Liver (tissue), 9 donors: ENCODE data around the gene MPDZ. TPM values are rescaled to one million over a fixed set of nuclear protein-coding genes. Genes with fewer than 3 reads are reported as not detected.

Source experiments
- DNase-seq: peaks from one replicate; pipeline ENCODE4 v3.0.0-alpha.2; 2017; ENCODE audit warnings: low spot score
- H3K27ac ChIP-seq, 2 donors: one replicate each; pipeline ENCODE4 v1.7.0; 2013; ENCODE audit warnings: inconsistent platforms in 2 of 2, low read length in 2 of 2, control low read depth in 1 of 2, low read depth in 1 of 2, mild to moderate bottlenecking in 1 of 2
- H3K27me3 ChIP-seq, 4 donors: one replicate each; pipeline versions ENCODE4 v1.6.1 to v1.7.0; 2013; ENCODE audit warnings: low read length in 3 of 4, inconsistent platforms in 1 of 4, mild to moderate bottlenecking in 1 of 4, moderate library complexity in 1 of 4; ENCODE audit not compliant: control insufficient read depth in 4 of 4, insufficient read depth in 4 of 4
- H3K36me3 ChIP-seq, 4 donors: one replicate each; pipeline versions ENCODE4 v1.6.1 to v1.7.0; 2013; ENCODE audit warnings: low read length in 3 of 4, mild to moderate bottlenecking in 3 of 4, low read depth in 1 of 4, moderate library complexity in 1 of 4; ENCODE audit not compliant: control insufficient read depth in 4 of 4, insufficient read depth in 3 of 4
- H3K4me1 ChIP-seq, 4 donors: one replicate each; pipeline versions ENCODE4 v1.6.1 to v1.7.0; 2013; ENCODE audit warnings: low read length in 3 of 4, mild to moderate bottlenecking in 3 of 4, moderate library complexity in 1 of 4; ENCODE audit not compliant: control insufficient read depth in 4 of 4, insufficient read depth in 4 of 4
- H3K4me3 ChIP-seq, 3 donors: one replicate each; pipeline versions ENCODE4 v1.6.1 to v1.7.0; 2013; ENCODE audit warnings: low read length in 3 of 3, control low read depth in 1 of 3, low read depth in 1 of 3, mild to moderate bottlenecking in 1 of 3
- H3K9ac ChIP-seq, 2 donors: one replicate each; pipeline ENCODE4 v1.7.0; 2013; ENCODE audit warnings: low read length in 2 of 2, mild to moderate bottlenecking in 2 of 2, moderate library complexity in 2 of 2, control low read depth in 1 of 2, low read depth in 1 of 2
- H3K9me3 ChIP-seq, 4 donors: one replicate each; pipeline versions ENCODE4 v1.6.1 to v1.7.0; 2013; ENCODE audit warnings: low read length in 3 of 4; ENCODE audit not compliant: control insufficient read depth in 4 of 4
- EGR1 ChIP-seq, 2 donors: IDR thresholded peaks; 2 replicates each; pipeline ENCODE4 v1.6.1; 2016 to 2018; ENCODE audit warnings: antibody characterized with exemption in 2 of 2, low read depth in 2 of 2
- FOXA1 ChIP-seq: IDR thresholded peaks from 2 replicates; pipeline ENCODE4 v1.6.1; 2016; ENCODE audit warnings: antibody characterized with exemption
- FOXA2 ChIP-seq: IDR thresholded peaks from 2 replicates; pipeline ENCODE4 v1.6.1; 2016; ENCODE audit warnings: antibody characterized with exemption
- GABPA ChIP-seq, 2 donors: IDR thresholded peaks in 1 of 2; conservative IDR thresholded peaks in 1 of 2; 2 replicates each; pipeline ENCODE4 v1.6.1; 2016; ENCODE audit warnings: antibody characterized with exemption in 2 of 2, mild to moderate bottlenecking in 1 of 2, moderate library complexity in 1 of 2
- HNF4A ChIP-seq, 2 donors: conservative IDR thresholded peaks; 2 replicates each; pipeline ENCODE4 v1.6.1; 2016; ENCODE audit warnings: antibody characterized with exemption in 2 of 2, mild to moderate bottlenecking in 2 of 2
- HNF4G ChIP-seq: IDR thresholded peaks from 2 replicates; pipeline ENCODE4 v1.6.1; 2016; ENCODE audit warnings: antibody characterized with exemption
- JUND ChIP-seq, 2 donors: IDR thresholded peaks; 2 replicates each; pipeline ENCODE4 v1.6.1; 2016; ENCODE audit warnings: antibody characterized with exemption in 2 of 2
- NR2F2 ChIP-seq: IDR thresholded peaks from 2 replicates; pipeline ENCODE4 v1.6.1; 2016; ENCODE audit warnings: antibody characterized with exemption
- RAD21 ChIP-seq, 2 donors: IDR thresholded peaks; 2 replicates each; pipeline ENCODE4 v1.6.1; 2016; ENCODE audit warnings: antibody characterized with exemption in 2 of 2, mild to moderate bottlenecking in 2 of 2
- RXRA ChIP-seq, 2 donors: IDR thresholded peaks; 2 replicates each; pipeline ENCODE4 v1.6.1; 2017 to 2018; ENCODE audit warnings: antibody characterized with exemption in 2 of 2, mild to moderate bottlenecking in 1 of 2
- SP1 ChIP-seq: IDR thresholded peaks from 2 replicates; pipeline ENCODE4 v1.6.1; 2018; ENCODE audit warnings: antibody characterized with exemption, mild to moderate bottlenecking
- TAF1 ChIP-seq: conservative IDR thresholded peaks from 2 replicates; pipeline ENCODE4 v1.6.1; 2016; ENCODE audit warnings: antibody characterized with exemption, mild to moderate bottlenecking
- YY1 ChIP-seq: IDR thresholded peaks from 2 replicates; pipeline ENCODE4 v1.6.1; 2016; ENCODE audit warnings: antibody characterized with exemption, mild to moderate bottlenecking
- WGBS: extraction: QIAGEN DNeasy Blood & Tissue Kit; methylation state at CpG from one replicate; pipeline ENCODE4 v1.1.7; 2013; 5-methylcytosine and 5-hydroxymethylcytosine counted together
- polyA plus RNA-seq, 2 donors: library from polyadenylated mRNA; stranded (reverse) in 1 of 2; unstranded in 1 of 2; fragments of 200-250 nt in 1 of 2; fragments of >200 nt in 1 of 2; fragmentation: Nextera tagmentation in 1 of 2; extraction: Ambion mirVana in 1 of 2; gene quantifications; one replicate each; pipeline versions ENCODE4 v1.2.1 to v1.2.3, GENCODE V29; 2013 to 2015
- total RNA-seq, 2 donors: library from RNA; depleted of rRNA; stranded (reverse); fragments of >200 nt; gene quantifications; one replicate each; pipeline ENCODE4 v1.2.3, GENCODE V29; 2014
- TF ChIP-seq, protein P1 (sequence below): fragments of 150-350 bp; IDR thresholded peaks from 2 replicates; pipeline ENCODE4 v1.5.1; 2017; ENCODE audit warnings: improper control_type of control experiment, low read depth, low read length; ENCODE audit not compliant: missing input control
- TF ChIP-seq, protein P2 (sequence below): IDR thresholded peaks from 2 replicates; pipeline ENCODE4 v1.6.1; 2016; ENCODE audit warnings: antibody characterized with exemption
- TF ChIP-seq, protein P3 (sequence below): IDR thresholded peaks from 2 replicates; pipeline ENCODE4 v1.6.1; 2016; ENCODE audit warnings: antibody characterized with exemption
- TF ChIP-seq, protein P4 (sequence below): IDR thresholded peaks from 2 replicates; pipeline ENCODE4 v1.6.1; 2016; ENCODE audit warnings: antibody characterized with exemption, mild to moderate bottlenecking
- donor health status: healthy.
- donor health status: healthy.
- donor health status: healthy.
- donor health status: healthy.
- donor health status: healthy.

MPDZ gene
- total and polyA plus RNA-seq, 4 donors, result 20.3 to 71.2 (median 30.2) TPM

DNA sequence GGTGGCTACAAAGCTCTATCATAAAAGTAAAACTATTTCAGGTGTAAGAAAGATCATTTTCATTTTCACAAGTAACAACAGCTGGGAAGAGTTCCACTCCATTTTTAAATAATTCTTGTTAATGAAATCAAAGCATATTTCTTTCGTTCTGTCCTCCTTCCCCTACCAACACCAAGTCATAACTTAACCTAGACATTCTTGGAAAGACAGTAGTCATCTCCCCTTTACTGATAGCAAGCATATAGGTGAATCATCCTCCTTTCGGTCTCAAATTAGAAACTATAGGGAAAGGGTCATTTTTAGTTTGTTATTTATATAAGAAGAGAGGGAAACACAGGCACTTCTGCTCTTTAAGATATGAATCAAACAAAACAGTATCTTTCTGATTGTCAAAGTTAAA is 38.2 kb downstream of the MPDZ start:
- WGBS, result 95% methylated on average over 2 of the region's 2 CpGs
- no peak for DNase-seq
- H3K27me3 ChIP-seq, result no peaks in the 10 kb centered on the region
- H3K9ac ChIP-seq, result no peak overlapping the region
- peaks cover 0 to 2% (median 0%) of the 10 kb centered on the region in 4 donors for H3K36me3 ChIP-seq
- H3K4me3 ChIP-seq, result no peak overlapping the region
- H3K27ac ChIP-seq, result no peak overlapping the region
- no peak for TF ChIP-seq JUND (IDR thresholded peaks at IDR 0.05)
- no peak for TF ChIP-seq NR2F2
- TF ChIP-seq YY1, result no peak
- no peak for TF ChIP-seq HNF4G
- TF ChIP-seq, protein P1, sequence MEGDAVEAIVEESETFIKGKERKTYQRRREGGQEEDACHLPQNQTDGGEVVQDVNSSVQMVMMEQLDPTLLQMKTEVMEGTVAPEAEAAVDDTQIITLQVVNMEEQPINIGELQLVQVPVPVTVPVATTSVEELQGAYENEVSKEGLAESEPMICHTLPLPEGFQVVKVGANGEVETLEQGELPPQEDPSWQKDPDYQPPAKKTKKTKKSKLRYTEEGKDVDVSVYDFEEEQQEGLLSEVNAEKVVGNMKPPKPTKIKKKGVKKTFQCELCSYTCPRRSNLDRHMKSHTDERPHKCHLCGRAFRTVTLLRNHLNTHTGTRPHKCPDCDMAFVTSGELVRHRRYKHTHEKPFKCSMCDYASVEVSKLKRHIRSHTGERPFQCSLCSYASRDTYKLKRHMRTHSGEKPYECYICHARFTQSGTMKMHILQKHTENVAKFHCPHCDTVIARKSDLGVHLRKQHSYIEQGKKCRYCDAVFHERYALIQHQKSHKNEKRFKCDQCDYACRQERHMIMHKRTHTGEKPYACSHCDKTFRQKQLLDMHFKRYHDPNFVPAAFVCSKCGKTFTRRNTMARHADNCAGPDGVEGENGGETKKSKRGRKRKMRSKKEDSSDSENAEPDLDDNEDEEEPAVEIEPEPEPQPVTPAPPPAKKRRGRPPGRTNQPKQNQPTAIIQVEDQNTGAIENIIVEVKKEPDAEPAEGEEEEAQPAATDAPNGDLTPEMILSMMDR, result no peak
- TF ChIP-seq FOXA2, result no peak
- no peak for TF ChIP-seq FOXA1
- TF ChIP-seq, protein P2, sequence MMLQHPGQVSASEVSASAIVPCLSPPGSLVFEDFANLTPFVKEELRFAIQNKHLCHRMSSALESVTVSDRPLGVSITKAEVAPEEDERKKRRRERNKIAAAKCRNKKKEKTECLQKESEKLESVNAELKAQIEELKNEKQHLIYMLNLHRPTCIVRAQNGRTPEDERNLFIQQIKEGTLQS, result no peak
- H3K4me1 ChIP-seq, result no peaks in the 10 kb centered on the region
- no peaks in the 10 kb centered on the region for H3K9me3 ChIP-seq

DNA sequence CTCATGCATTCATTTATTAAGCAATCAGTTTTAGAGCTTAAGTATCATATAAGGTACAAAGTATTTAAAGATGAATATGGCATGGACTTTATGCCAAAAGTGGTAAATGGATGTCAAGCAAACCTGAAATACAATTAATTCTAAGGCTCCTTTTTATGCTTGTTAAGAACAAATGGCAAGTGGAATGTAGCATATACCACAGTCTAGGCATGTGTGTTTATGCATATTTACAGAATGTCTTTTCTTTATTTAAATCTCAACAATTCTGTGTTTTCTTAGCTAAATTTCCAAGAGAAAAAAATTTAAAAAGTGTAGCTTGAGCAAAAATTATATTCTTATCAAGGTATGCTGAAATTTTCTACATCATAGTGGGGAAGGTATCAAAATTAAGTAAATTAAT is 39.8 kb downstream of the MPDZ start:
- no peaks in the 10 kb centered on the region for H3K4me1 ChIP-seq
- no peak overlapping the region for H3K27ac ChIP-seq
- H3K4me3 ChIP-seq, result no peak overlapping the region
- H3K36me3 ChIP-seq, result peaks cover 0 to 2% (median 0%) of the 10 kb centered on the region in 4 donors
- H3K9ac ChIP-seq, result no peak overlapping the region
- no peaks in the 10 kb centered on the region for H3K9me3 ChIP-seq
- DNase-seq, result no peak
- TF ChIP-seq, protein P3, sequence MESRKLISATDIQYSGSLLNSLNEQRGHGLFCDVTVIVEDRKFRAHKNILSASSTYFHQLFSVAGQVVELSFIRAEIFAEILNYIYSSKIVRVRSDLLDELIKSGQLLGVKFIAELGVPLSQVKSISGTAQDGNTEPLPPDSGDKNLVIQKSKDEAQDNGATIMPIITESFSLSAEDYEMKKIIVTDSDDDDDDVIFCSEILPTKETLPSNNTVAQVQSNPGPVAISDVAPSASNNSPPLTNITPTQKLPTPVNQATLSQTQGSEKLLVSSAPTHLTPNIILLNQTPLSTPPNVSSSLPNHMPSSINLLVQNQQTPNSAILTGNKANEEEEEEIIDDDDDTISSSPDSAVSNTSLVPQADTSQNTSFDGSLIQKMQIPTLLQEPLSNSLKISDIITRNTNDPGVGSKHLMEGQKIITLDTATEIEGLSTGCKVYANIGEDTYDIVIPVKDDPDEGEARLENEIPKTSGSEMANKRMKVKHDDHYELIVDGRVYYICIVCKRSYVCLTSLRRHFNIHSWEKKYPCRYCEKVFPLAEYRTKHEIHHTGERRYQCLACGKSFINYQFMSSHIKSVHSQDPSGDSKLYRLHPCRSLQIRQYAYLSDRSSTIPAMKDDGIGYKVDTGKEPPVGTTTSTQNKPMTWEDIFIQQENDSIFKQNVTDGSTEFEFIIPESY, result no peak
- TF ChIP-seq RAD21 (IDR thresholded peaks at IDR 0.05), result no peak
- no peak for TF ChIP-seq YY1
- TF ChIP-seq HNF4A (conservative IDR thresholded peaks at IDR 0.05), result no peak
- no peaks in the 10 kb centered on the region for H3K27me3 ChIP-seq

DNA sequence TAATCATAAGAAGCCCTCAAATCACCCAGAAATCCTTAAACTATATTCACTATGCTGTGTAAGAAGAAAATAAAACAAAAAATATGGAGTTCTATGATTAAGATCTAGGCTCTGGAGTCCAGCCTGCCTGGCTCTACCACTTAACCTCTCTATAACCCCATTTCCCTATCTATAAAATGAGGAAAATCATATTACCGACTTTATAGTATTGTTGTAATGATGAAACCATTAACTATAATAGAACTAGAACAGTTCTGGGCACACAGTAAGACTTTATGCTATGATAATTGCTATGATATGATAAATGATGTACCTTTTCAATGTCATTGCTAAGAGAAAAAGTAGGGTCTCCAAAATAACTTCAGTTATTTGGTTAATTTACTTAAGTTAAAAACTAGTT is 40.3 kb downstream of the MPDZ start:
- TF ChIP-seq RXRA (IDR thresholded peaks at IDR 0.05), result no peak
- no peak for TF ChIP-seq JUND (IDR thresholded peaks at IDR 0.05)
- TF ChIP-seq TAF1, result no peak
- TF ChIP-seq EGR1 (IDR thresholded peaks at IDR 0.05; ENCODE audit: low read depth in 2 of 2), result no peak
- TF ChIP-seq SP1, result no peak
- no peak for TF ChIP-seq FOXA1
- no peak for TF ChIP-seq RAD21 (IDR thresholded peaks at IDR 0.05)
- TF ChIP-seq, protein P4, sequence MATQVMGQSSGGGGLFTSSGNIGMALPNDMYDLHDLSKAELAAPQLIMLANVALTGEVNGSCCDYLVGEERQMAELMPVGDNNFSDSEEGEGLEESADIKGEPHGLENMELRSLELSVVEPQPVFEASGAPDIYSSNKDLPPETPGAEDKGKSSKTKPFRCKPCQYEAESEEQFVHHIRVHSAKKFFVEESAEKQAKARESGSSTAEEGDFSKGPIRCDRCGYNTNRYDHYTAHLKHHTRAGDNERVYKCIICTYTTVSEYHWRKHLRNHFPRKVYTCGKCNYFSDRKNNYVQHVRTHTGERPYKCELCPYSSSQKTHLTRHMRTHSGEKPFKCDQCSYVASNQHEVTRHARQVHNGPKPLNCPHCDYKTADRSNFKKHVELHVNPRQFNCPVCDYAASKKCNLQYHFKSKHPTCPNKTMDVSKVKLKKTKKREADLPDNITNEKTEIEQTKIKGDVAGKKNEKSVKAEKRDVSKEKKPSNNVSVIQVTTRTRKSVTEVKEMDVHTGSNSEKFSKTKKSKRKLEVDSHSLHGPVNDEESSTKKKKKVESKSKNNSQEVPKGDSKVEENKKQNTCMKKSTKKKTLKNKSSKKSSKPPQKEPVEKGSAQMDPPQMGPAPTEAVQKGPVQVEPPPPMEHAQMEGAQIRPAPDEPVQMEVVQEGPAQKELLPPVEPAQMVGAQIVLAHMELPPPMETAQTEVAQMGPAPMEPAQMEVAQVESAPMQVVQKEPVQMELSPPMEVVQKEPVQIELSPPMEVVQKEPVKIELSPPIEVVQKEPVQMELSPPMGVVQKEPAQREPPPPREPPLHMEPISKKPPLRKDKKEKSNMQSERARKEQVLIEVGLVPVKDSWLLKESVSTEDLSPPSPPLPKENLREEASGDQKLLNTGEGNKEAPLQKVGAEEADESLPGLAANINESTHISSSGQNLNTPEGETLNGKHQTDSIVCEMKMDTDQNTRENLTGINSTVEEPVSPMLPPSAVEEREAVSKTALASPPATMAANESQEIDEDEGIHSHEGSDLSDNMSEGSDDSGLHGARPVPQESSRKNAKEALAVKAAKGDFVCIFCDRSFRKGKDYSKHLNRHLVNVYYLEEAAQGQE, result no peak
- TF ChIP-seq, protein P1, result no peak
- TF ChIP-seq HNF4G, result no peak
- no peak for TF ChIP-seq GABPA (IDR thresholded peaks at IDR 0.05 in 1 of 2, conservative IDR thresholded peaks at IDR 0.05 in 1 of 2)
- TF ChIP-seq FOXA2, result no peak
- H3K36me3 ChIP-seq, result peaks cover 0 to 2% (median 0%) of the 10 kb centered on the region in 4 donors
- H3K9ac ChIP-seq, result no peak overlapping the region
- no peak overlapping the region for H3K27ac ChIP-seq
- WGBS, result 78% methylated on average over 1 of the region's 1 CpG
- H3K4me3 ChIP-seq, result no peak overlapping the region
- H3K9me3 ChIP-seq, result no peaks in the 10 kb centered on the region
- DNase-seq, result no peak
- no peaks in the 10 kb centered on the region for H3K27me3 ChIP-seq
- H3K4me1 ChIP-seq, result no peaks in the 10 kb centered on the region
